Germinal center (tissue), 1 donor: ENCODE measurements around the gene PRCC.
"Not testable (repeated sequence)": the region's sequence is repeated elsewhere in the genome, so short reads cannot be mapped to it uniquely, and the experiment has no call there.

Source experiments
- DNase-seq: peaks from one replicate; pipeline ENCODE4 v3.0.0; 2012; ENCODE audit warnings: mixed read lengths, low spot score

Gene PRCC

GRCh38 chr1:156760796-156761104 is 6.6 kb upstream of the PRCC start:
- DNase-seq = no peak

- DNase-seq = not testable (repeated sequence)
Measured at GRCh38 chr1:156765136-156765535, 2.2 kb upstream of the PRCC start.

GRCh38 chr1:156765666-156766065 is 1.7 kb upstream of the PRCC start:
- no peak for DNase-seq

GRCh38 chr1:156766298-156767100 is 836 bp upstream of the PRCC start:
- DNase-seq = peak; percentile 49

- DNase-seq = no peak
Measured at GRCh38 chr1:156767879-156768604, 707 bp downstream of the PRCC start.

- DNase-seq = no peak
Measured at GRCh38 chr1:156768610-156769295, 1.4 kb downstream of the PRCC start.

GRCh38 chr1:156772222-156772621 is 4.9 kb downstream of the PRCC start:
- no peak for DNase-seq

- no peak for DNase-seq
Measured at GRCh38 chr1:156772728-156773497, 5.6 kb downstream of the PRCC start.

- no peak for DNase-seq
Measured at GRCh38 chr1:156773607-156774006, 6.3 kb downstream of the PRCC start.

- no peak for DNase-seq
Measured at GRCh38 chr1:156775799-156776198, 8.5 kb downstream of the PRCC start.

- DNase-seq = no peak
Measured at GRCh38 chr1:156776942-156777341, 9.6 kb downstream of the PRCC start.

GRCh38 chr1:156777573-156777972 is 10.2 kb downstream of the PRCC start:
- no peak for DNase-seq

- DNase-seq = no peak
Measured at GRCh38 chr1:156781585-156782186, 14.4 kb downstream of the PRCC start.

- DNase-seq = no peak
Measured at GRCh38 chr1:156785458-156785857, 18.1 kb downstream of the PRCC start.

GRCh38 chr1:156786640-156787039 is 19.3 kb downstream of the PRCC start:
- DNase-seq = no peak

GRCh38 chr1:156788136-156788535 is 20.8 kb downstream of the PRCC start:
- DNase-seq = no peak

- DNase-seq = no peak
Measured at GRCh38 chr1:156789621-156790318, 22.4 kb downstream of the PRCC start.

- no peak for DNase-seq
Measured at GRCh38 chr1:156794506-156795373, 27.4 kb downstream of the PRCC start.

- DNase-seq = no peak
Measured at GRCh38 chr1:156795374-156795733, 28.0 kb downstream of the PRCC start.

GRCh38 chr1:156795787-156796186 is 28.5 kb downstream of the PRCC start:
- DNase-seq = no peak
